Adrenal gland (tissue), 5 donors: ENCODE data around the gene SMPD3.

ENCODE experiments used
- POLR2A ChIP-seq, 2 donors: fragments of 450-650 bp; IDR thresholded peaks; one replicate each; pipeline ENCODE4 v1.6.1; 2017; ENCODE audit warnings: antibody characterized with exemption in 2 of 2, mild to moderate bottlenecking in 2 of 2, moderate library complexity in 1 of 2
- TF ChIP-seq, protein P1 (sequence below), 6 experiments: fragments of 450-650 bp in 4 of 6; fragments of 200-600 bp in 2 of 6; sonication (generic) in 1 of 6; IDR thresholded peaks; 1 replicate in 5 of 6; 2 replicates in 1 of 6; pipeline versions ENCODE4 v1.5.1 to v1.8.0; 2016 to 2021; ENCODE audit warnings: antibody characterized with exemption in 6 of 6, mild to moderate bottlenecking in 2 of 6, moderate library complexity in 1 of 6
- donor health status: DM: no; HTN: no; CAD: no.

DNA sequence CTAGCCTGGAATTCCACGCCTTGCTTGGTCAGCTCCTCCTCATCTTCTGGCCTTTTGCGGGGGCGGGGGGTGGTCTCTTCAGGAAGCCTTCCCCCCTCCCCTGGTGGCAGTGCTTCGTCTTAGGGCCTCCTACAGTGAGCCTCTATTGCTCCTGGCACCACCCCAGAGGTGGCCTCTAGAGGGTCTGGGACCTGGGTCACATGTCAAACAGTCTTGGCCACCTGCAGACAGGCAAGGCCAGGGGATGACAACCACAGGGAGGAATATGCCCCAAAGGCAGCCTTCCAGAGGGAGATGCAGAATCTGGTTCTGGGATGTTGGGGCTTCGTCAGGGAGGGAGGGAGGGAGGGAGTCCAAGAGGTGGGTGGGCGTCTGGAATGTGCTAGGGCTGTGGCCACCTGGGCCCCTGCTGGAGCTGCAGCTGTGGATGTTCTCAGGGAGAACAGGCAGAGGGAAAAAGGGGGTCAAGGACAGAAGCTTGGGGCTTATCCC lies 50.6 kb downstream of the SMPD3 start:
- no peak for TF ChIP-seq POLR2A (IDR thresholded peaks at IDR 0.05)
- TF ChIP-seq, protein P1, sequence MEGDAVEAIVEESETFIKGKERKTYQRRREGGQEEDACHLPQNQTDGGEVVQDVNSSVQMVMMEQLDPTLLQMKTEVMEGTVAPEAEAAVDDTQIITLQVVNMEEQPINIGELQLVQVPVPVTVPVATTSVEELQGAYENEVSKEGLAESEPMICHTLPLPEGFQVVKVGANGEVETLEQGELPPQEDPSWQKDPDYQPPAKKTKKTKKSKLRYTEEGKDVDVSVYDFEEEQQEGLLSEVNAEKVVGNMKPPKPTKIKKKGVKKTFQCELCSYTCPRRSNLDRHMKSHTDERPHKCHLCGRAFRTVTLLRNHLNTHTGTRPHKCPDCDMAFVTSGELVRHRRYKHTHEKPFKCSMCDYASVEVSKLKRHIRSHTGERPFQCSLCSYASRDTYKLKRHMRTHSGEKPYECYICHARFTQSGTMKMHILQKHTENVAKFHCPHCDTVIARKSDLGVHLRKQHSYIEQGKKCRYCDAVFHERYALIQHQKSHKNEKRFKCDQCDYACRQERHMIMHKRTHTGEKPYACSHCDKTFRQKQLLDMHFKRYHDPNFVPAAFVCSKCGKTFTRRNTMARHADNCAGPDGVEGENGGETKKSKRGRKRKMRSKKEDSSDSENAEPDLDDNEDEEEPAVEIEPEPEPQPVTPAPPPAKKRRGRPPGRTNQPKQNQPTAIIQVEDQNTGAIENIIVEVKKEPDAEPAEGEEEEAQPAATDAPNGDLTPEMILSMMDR (IDR thresholded peaks at IDR 0.05): no peak
